ENCODE measurements around the gene SLC29A1. TPM values are rescaled to one million over a fixed set of nuclear protein-coding genes. Genes with fewer than 3 reads are reported as not detected.

Gene SLC29A1
- total and polyA plus RNA-seq, 9 of the 15 experiments (the other 6 are each of a cell fraction or from before 2014, with no cell fraction given), result 18.9 to 170 (median 57.7) TPM

GRCh38 chr6:44247338-44248302 lies 24.2 kb downstream of the SLC29A1 start (continued):
- TF ChIP-seq ZNF507 (tag; conservative IDR thresholded peaks at IDR 0.05) (no peak), HLTF (IDR thresholded peaks at IDR 0.05) (0 out of 2 replicates have a peak, but pooled peaks have one; percentile 47), ZSCAN29 (IDR thresholded peaks at IDR 0.05) (no peak; the same call in 1 of the 2 replicates), HNRNPL (IDR thresholded peaks at IDR 0.05; ENCODE audit: low read depth, low read length) (peak; percentile 93), MTA3 (IDR thresholded peaks at IDR 0.05; ENCODE audit: borderline replicate concordance) (no peak; the same call in none of the 2 replicates), ZFPM2 (CRISPR knock-in tag; IDR thresholded peaks at IDR 0.05) (no peak), STAG1 (CRISPR knock-in tag; IDR thresholded peaks at IDR 0.05; ENCODE audit: borderline replicate concordance) (peak; percentile 8; the same call in 1 of the 2 replicates), JUND (IDR thresholded peaks at IDR 0.05; ENCODE audit: borderline replicate concordance, low read depth, low read length) (peak; percentile 96), JUND (tag; IDR thresholded peaks at IDR 0.05; ENCODE audit: borderline replicate concordance, low read depth, low read length) (peak; percentile 72; the same call in 1 of the 3 replicates), ZNF232 (CRISPR knock-in tag; IDR thresholded peaks at IDR 0.05) (peak; percentile 10; the same call in 1 of the 2 replicates), SMC3 (conservative IDR thresholded peaks at IDR 0.05; ENCODE audit: insufficient read depth, low read depth, low read length) (no peak), CREB1 (IDR thresholded peaks at IDR 0.05) (no peak; the same call in 1 of the 2 replicates), CREB1 (CRISPR knock-in tag; IDR thresholded peaks at IDR 0.05) (peak; percentile 67; the same call in 1 of the 2 replicates), GABPB2 (CRISPR knock-in tag; conservative IDR thresholded peaks at IDR 0.05) (no peak; the same call in 1 of the 2 replicates), ZFP36 (IDR thresholded peaks at IDR 0.05; ENCODE audit: low read depth, low read length, partially characterized antibody) (no peak), ZNF354B (CRISPR knock-in tag; IDR thresholded peaks at IDR 0.05) (no peak), GATAD2A (IDR thresholded peaks at IDR 0.05) (no peak), ZNF79 (CRISPR knock-in tag; IDR thresholded peaks at IDR 0.05; ENCODE audit: low read depth) (no peak), ZBTB9 (CRISPR knock-in tag; IDR thresholded peaks at IDR 0.05) (peak; percentile 90; the same call in 1 of the 2 replicates), ZBTB1 (CRISPR knock-in tag; IDR thresholded peaks at IDR 0.05; ENCODE audit: borderline replicate concordance, low read depth) (peak; percentile 74; the same call in 1 of the 2 replicates), ZSCAN32 (CRISPR knock-in tag; IDR thresholded peaks at IDR 0.05) (no peak; the same call in 1 of the 2 replicates), ZBTB34 (CRISPR knock-in tag; IDR thresholded peaks at IDR 0.05) (no peak), ZNF140 (CRISPR knock-in tag; IDR thresholded peaks at IDR 0.05) (no peak), HBP1 (CRISPR knock-in tag; IDR thresholded peaks at IDR 0.05) (no peak; the same call in 1 of the 2 replicates), TGIF2 (CRISPR knock-in tag; IDR thresholded peaks at IDR 0.05) (peak; percentile 85; the same call in 1 of the 2 replicates), ZNF408 (CRISPR knock-in tag; IDR thresholded peaks at IDR 0.05; ENCODE audit: low read depth) (no peak)
